ENCODE measurements around the gene TERC.

Gene TERC

DNA sequence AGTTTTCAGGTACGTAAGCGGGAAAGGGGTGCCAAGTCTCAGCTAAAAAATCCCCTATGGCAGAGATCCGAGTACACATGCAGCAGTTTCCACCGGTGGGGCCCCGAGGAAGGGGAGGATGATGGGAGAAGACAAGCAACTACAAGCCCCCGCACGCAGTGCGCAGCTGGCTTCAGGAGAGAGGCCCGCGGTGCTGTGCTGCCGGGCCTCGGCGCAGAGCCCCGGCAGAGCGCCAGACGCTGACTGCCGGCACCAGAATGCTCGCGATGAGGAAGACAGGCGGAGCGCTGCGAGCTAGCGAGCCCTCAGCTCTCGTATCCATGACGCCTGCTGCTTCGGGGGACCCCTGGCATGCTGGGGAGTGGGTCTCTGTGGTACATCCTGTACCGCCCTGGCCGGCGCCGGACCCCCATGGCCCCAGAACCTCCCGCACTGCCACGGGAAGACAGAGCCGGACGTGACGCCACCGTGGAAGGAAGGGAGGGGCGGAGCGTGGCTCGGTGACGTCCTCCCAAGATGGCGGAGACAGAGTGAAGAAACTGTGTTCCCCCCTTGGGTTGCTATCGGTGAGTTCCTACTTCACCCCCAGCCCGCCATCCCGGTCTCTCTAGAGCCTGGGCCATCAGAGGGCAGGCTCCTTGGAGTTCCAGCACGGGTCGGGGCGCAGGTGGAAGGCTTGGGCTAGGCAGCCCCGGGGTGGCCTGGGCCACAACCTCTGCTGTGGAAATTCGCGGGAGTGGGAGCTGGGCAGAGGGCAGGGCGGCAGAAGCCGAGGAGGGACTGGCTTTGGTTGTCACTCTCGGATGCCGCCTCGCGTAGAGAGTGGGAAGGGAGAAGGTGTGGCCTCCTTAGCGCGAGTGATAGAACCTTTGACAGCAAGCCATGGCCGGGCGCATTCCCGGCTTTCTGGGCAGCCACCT lies 8.3 kb upstream of the TERC start, which contains the start of gene MYNN:
Gene MYNN, plus strand, starts transcription at position 500 of the 920 bp plus-strand sequence. CDS start 900 bp downstream, outside the sequence.
- peak; percentile 69 to 93 for DNase-seq (ENCODE audit: low read depth in 1 of 2, low spot score in 1 of 2)
- Histone ChIP-seq H3K27ac (replicated peaks) (peak within 1 kb of the TSS; percentile 91), H3K27me3 (ENCODE audit: insufficient read depth, poor library complexity, severe bottlenecking) (no peaks in the 10 kb centered on the region), H3K4me3 (replicated peaks; ENCODE audit: insufficient read depth, low read length) (peak within 1 kb of the TSS; percentile 59)
- TF ChIP-seq, protein P1, sequence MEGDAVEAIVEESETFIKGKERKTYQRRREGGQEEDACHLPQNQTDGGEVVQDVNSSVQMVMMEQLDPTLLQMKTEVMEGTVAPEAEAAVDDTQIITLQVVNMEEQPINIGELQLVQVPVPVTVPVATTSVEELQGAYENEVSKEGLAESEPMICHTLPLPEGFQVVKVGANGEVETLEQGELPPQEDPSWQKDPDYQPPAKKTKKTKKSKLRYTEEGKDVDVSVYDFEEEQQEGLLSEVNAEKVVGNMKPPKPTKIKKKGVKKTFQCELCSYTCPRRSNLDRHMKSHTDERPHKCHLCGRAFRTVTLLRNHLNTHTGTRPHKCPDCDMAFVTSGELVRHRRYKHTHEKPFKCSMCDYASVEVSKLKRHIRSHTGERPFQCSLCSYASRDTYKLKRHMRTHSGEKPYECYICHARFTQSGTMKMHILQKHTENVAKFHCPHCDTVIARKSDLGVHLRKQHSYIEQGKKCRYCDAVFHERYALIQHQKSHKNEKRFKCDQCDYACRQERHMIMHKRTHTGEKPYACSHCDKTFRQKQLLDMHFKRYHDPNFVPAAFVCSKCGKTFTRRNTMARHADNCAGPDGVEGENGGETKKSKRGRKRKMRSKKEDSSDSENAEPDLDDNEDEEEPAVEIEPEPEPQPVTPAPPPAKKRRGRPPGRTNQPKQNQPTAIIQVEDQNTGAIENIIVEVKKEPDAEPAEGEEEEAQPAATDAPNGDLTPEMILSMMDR (IDR thresholded peaks at IDR 0.05; ENCODE audit: insufficient read depth, low read length), result no peak
- TF ChIP-seq POLR2AphosphoS5 (IDR thresholded peaks at IDR 0.05; ENCODE audit: low read depth) (peak; percentile 95), SPI1 (IDR thresholded peaks at IDR 0.05; ENCODE audit: borderline replicate concordance, low read depth) (peak; percentile 58; the same call in 1 of the 2 replicates), GABPA (IDR thresholded peaks at IDR 0.05; ENCODE audit: low read depth) (peak; percentile 68), REST (IDR thresholded peaks at IDR 0.05; ENCODE audit: insufficient replicate concordance, low read depth) (peak; percentile 36)

- peak overlapping the region; percentile 91 for H3K27ac ChIP-seq (replicated peaks)
- peak; percentile 47 to 71 for DNase-seq (ENCODE audit: low read depth in 1 of 2, low spot score in 1 of 2)
- H3K27me3 ChIP-seq (ENCODE audit: insufficient read depth, poor library complexity, severe bottlenecking), result no peaks in the 10 kb centered on the region
- peak overlapping the region; percentile 59 for H3K4me3 ChIP-seq (replicated peaks; ENCODE audit: insufficient read depth, low read length)
- TF ChIP-seq REST (IDR thresholded peaks at IDR 0.05; ENCODE audit: insufficient replicate concordance, low read depth), result no peak
Observed at GRCh38 chr3:169772305-169772896, 7.5 kb upstream of the TERC start.

DNA sequence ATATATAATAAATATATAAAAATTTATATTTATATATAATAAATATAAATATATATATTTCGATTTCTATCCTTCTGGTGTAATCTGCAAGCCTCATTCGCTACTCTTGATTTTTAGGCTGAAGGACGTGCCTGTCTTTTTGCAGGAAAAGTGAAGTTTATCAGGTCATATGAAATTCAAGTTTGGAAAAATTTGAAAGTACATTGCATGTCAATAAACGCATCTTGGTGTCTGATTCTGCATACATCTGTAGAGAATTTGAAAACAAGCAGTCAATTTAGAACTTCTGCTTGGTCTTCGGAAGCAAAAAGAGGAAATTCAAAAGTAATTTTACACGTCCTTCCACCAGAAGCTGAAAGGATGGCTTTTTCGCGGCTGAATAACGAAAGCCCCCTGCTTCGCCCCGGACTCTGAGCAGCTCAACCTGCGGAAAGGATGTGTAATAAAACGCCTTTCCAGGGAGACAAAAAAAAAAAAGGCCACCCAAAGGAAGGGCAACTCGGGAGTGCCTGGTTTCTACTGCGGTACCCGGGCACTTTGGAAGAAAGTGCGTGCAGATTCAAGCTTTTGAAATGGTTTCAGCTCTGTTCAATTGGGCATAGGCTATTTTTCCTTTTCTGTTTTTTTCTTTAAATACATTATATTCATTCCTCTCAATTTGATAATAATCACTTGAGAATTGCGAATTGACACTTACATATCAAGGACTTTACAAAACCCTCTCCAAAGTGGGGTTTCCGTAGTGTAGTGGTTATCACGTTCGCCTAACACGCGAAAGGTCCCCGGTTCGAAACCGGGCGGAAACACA lies 6.8 kb upstream of the TERC start:
- peak; percentile 56 to 73 for DNase-seq (ENCODE audit: low read depth in 1 of 2, low spot score in 1 of 2)

More for the DNA sequence above, 6.8 kb upstream of the TERC start:
- peak overlapping the region; percentile 73 for H3K4me3 ChIP-seq (replicated peaks; ENCODE audit: insufficient read depth, low read length)
- H3K27me3 ChIP-seq (ENCODE audit: insufficient read depth, poor library complexity, severe bottlenecking), result no peaks in the 10 kb centered on the region
- H3K27ac ChIP-seq (replicated peaks), result peak overlapping the region; percentile 91
- 0 out of 2 replicates have a peak, but pooled peaks have one; percentile 14 for TF ChIP-seq POLR2AphosphoS5 (IDR thresholded peaks at IDR 0.05; ENCODE audit: low read depth)
- TF ChIP-seq, protein P1 (IDR thresholded peaks at IDR 0.05; ENCODE audit: insufficient read depth, low read length), result no peak
- TF ChIP-seq GABPA (IDR thresholded peaks at IDR 0.05; ENCODE audit: low read depth), result peak; percentile 45; the same call in 1 of the 2 replicates
